GM21515 (cell line): ENCODE measurements around the gene TLE3.
"Not testable (repeated sequence)": the region's sequence is repeated elsewhere in the genome, so short reads cannot be mapped to it uniquely, and the experiment has no call there.

Source experiments
- ATAC-seq: cut with Tn5 transposase; IDR thresholded peaks from one replicate; pipeline ENCODE4 v1.9.1; 2021; ENCODE audit not compliant: unreplicated experiment

TLE3 gene

DNA sequence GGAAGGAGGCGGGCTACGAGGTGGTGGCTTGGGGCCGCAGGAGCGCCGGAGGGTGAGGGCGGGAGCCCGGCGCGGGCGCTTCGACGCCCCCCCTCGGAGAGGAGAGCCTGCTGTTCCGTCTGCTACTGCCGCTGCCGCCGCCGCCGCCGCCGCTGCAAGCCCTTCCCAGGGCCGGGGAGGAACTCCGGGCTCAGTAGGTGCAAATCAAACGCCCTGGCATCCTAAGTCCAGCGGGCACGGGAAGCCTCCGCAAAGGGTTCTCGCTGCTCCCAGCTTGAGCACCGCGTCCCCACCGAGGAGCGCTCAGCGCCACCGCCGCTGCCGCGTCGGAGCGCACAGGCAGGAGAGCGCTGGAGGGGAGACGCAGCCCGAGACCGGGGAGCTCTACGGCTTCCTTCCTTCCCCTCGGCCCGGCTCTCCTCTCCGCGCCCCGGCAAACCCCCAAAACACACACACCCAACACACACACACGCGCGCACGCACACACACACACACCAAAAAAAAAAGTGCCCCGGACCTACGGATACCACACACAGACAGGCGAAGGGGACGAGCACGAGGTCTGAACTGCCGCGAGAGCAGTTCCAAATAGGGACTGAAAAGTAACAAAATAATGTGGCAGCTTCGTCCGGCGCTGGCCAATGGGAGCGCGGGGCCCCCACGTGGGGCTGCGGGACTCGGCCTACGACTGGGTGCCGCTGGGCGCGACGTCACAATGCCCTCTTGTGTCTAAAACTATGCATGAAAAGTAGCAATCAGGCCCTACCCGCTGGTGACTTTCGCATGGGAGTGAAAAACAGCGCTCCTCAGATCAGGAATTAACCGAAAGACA is at the start of gene TLE3:
Gene TLE3 (minus strand): TSS at position 597 of the 832 bp plus-strand sequence. CDS start 1,119 bp downstream, outside the sequence.
- ATAC-seq, result peak; percentile 52

DNA sequence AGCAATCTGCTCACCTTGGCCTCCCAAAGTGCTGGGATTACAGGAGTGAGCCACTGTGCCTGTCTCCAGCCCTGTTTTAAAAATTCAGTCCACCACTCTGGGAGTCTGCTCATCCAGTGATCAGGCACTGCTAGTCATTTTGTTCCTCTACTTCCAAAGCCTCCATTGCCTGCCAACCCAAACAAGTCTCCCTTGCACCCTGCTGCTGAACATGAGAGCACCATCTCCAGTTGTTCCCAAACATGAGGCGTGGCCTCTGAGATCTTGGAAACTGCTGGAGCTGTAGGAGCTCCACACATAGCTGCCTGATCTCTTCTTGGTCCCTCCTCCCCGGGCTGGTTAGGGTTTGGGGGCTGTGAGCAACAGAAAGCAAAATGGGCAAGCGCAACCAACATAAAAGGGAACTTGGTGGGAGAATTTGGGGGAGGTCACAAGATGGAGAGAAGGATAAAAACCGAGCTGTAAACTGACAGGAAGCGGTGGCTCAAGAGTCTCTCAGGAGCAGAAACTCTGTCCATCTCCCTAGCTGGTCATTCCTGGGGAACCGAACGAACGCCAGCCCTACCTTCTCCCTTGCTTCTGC is 49.6 kb upstream of the TLE3 start:
- no peak for ATAC-seq

DNA sequence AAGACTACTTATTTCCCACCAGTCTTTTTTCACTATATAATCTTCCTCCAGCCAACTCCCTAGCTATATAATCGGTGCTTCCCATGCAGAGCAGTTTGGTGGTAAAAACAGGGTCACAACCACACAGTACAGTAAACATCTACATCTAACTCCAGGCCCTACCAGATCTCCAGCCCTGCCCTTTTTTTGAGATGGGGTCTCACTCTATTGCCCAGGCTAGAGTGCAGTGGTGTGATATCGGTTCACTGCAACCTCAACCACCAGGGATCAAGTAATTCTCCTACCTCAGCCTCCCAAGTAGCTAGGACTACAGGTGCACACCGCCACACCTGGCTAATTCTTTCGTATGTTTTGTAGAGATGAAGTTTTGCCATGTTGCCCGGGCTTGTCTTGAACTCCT is 49.1 kb upstream of the TLE3 start:
- ATAC-seq, result no peak

DNA sequence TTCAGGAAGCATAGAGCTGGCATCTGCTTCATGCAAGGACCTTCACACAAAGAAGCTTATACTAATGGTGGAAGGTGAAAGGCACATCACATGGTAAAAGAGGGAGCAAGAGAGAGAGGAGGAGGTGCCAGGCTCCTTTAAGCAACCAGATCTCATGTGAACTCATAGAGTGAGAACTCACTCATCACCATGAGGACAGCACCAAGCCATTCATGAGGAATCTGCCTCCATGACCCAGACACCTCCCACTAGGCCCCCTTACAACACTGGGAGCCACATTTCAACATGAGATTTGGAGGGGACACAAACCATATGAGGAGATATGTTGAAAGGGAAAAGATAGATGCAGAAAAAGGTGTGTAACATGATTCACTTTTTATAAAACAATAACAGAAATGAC is 48.4 kb upstream of the TLE3 start:
- ATAC-seq, result no peak

DNA sequence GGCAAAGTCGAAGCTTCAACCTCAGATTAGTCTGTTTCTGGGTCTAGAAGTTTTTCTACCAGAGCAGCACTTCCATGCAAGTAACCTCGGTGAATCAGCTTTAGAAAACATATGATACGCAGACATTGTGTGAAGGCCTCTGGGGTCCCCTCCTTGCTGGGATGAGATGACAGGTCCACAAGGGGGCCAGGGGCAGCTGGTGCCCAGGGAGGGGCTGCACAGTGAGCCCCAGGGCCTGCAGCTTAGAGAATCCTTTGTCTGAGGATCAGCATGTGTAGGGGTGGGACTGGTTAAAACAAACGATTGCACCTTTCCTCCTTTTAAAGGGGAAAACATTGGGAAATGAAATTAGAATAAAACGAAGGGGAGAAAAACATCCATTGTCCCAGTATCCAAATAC is 47.5 kb upstream of the TLE3 start:
- no peak for ATAC-seq

DNA sequence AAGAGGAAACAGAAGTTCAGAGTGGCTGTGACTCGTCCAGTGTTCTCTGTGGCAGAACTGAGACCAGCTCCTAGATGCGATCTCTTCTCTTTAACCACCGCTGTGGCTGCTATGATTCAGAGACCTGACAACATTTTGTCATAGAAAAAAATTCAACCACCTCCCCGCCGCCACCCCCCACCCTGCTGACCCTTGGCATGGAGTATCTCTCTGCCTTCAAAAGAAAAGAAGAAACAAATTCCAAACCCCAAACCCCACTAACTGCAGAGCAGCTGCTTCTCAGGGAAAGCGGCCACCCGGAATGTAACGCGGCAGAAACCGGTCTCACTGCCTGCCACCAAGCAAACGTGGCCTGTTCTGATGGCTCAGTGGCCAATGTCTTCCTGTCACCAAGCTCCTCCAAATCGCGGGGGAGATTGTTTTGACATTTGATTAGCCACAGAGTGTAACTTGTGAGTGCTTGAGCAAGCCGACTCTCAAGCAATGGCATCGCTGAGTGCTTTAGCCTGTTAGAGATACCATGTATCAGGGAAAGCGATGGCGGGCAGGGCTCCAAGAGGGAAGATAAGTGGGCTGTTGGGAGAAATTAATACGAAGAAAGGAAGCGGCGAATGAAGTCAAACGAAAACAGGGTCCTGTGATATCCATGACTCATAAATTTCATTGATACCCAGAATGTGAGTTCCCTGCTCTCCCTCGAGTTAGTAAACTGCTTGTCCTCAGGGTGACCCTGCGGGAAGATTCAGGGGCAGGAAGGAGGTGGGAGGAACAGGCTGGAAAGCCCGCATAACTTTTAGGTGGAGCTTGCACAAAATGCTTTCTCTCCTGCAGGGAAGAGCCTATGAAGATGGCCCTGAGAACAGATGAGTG is 44.8 kb upstream of the TLE3 start:
- ATAC-seq, result no peak

DNA sequence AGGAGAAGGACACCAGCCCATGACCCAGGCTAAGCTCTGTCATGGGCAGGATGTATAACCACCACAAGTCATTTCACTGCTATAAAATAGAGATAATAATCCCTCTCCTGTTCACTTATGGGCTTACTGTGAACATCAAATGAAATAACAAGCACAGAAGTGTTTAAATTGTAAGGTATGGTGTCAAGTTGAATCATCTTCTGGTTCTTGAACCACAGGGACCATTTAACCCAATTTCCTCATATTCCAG is 44.3 kb upstream of the TLE3 start:
- no peak for ATAC-seq

DNA sequence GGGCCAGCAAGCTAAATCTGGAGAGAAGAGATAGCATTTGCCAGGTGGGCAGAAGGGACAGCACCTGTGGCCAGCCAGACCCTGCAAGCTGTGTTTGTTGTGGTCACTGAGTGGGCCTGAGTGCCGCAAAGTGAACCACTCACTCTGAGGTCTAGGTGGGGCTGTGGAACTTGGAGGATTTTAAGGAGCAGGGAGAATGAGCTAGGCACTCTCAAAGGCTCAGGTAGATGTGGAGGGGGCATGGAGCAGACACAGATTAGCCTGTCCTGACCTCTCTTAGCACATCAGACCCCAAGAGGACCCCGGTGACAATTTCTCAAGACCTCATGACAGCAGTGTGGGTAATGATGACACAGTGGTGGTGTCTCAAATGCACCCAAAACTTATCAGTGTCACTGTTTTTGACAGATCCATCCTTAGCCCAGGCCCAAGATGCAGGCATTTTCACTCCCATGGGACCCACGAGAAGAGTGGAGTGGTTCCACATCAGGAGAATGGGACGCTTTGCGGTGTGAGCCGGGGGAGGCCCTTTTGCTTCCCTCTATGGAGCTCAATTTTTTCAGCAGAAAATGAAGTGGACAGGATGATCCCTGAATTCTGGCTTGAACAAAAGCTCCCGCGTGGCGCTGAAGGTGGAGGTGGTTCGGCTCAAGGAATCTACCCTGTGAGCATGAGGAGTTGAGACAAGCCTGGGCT is 43.8 kb upstream of the TLE3 start:
- no peak for ATAC-seq

DNA sequence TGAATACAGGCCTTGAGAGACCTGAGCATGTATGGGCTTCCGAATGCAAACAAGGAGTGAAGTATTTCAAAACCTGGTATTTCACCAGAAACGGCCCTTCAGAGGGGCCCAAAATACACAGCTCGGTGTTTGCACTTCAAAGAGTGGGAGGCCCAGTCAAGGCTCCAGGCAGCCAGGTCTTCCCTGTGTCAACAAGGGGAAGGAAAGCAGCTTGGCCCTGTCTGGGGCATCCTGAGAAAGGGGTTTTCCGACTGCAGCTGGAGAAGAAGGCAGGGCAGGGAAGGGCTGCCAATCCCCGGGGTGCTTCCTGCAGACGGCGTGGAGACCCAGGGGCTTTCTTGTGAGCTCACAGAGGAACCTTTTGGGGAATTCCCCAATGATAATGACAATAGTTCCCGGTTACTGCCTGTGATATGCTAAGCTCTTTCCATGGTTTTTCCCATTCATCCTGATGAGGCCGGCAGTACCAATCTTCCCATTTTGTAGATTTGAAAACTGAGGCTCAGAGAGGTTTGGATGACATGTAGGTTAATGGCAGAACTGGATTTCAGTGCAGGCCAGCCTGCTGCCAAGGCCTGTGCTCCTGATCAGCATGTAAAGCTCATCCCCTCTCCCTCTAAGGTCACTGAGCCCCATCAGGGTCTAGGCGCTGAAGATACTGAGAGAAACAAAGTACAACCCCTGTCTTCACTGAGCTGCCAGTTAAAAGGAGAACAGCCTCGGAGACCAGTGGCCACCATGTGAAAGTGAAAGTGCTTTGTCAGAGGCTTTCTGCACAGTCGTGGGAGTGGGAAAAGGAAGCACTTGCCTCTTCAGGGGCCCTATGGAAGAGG is 43.0 kb upstream of the TLE3 start:
- no peak for ATAC-seq

DNA sequence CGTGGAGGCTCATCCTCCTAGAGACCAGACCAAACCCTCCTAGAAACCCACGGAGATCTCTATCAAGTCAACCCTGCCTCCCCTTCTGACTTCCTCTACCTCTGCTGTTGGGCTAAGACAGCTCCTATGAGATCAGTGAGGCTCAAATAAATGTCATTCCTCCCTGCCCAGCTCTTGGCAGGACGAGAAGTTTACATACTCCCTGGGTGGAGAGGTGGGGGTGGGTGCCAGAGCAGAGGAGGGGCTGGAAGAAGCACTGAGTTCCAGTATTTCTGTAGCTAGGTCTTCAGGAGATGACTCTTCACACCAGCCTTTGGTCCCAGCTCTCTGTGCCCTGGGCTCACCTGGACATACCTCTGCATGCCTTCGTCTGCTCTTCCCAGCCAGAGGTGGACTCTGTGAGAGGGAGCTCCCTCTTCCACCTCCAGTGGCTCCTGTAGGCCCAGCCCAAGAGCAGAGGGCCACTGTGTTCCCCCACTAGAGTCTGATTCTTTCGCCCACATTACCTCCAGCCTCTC is 42.4 kb upstream of the TLE3 start:
- ATAC-seq, result no peak

DNA sequence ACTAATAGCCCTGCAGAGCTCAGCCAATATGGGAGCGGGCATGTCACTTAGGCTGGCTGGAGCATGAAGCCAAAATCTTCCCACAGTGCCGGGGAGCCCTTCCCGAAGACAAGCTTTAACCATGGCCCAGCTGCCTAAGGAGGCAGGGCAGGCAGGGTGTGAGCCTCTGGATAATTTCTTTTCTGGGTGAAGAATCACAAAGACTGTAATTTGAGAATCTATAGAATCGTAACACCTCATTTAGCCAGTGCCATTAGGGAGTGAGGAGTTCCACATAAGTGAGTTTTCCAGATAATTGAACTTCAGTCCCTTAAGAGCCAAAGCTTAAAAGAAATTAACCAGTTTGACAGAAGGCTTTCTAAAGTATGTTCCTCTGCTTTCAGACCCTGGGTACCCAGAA is 40.2 kb upstream of the TLE3 start:
- ATAC-seq, result no peak

DNA sequence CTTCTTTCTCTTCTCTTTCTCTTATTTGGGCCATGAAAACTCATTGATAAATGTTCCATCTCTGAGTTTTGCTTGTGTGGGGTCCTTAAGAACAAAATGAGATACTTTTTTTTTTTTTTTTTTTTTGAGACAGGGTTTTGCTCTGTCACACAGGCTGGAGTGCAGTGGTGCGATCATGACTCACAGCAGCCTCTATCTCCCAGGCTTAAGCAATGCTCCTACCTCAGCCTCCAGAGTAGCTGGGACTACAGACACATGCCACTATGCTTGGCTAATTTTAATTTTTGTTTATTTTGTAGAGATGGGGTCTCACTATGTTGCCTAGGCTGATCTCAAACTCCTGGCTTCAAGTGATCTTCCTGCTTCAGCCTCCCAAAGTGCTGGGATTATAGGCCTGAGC is 39.3 kb upstream of the TLE3 start:
- ATAC-seq, result not testable (repeated sequence)

DNA sequence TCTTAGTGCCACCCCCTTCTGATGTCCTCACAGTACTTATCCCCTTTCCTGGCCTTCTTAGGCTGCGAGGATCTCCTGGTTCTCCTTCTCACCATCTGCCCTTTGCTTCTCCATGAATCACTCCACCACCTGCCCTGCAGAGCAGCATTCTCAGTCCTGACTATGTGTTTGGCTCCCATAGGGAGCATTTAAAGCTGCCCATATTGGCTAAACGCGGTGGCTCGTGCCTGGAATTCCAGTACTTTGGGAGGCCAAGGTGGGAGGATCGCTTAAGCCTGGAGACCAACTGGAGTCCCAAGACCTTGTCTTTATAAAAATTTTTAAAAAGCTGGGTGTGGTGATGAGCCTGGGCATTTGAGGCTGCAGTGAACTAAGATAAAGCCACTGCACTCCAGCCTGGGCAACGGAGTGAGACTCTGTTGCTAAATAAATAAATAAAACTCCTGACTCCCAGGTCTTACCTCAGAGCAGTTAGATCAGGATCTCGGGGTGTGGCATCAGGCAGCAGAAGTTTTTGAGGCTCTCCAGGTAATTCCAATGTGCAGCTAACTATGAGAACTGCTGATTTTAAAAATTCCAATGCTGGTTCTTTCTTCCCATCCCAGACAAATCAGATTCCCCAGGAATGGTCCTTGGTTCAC is 36.2 kb upstream of the TLE3 start:
- no peak for ATAC-seq

DNA sequence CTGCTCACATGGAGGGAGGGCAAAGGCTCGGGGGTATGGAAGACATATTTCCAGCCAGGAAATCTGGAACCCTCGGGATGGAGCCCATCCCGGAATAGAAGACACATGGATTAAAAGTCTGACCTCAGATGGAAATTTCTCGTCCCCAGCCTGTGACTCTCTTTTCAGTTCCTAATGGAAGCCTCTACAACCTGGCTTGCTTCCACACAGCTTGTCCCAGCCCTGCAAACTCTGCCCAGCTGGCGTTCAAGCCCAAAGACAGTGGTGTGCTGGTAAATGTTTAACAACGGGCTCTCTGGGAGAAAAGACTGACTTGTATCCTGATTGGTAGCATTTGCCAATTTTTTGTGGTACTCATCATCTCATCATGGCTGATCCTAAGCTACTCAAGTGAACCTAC is 35.6 kb upstream of the TLE3 start:
- no peak for ATAC-seq

DNA sequence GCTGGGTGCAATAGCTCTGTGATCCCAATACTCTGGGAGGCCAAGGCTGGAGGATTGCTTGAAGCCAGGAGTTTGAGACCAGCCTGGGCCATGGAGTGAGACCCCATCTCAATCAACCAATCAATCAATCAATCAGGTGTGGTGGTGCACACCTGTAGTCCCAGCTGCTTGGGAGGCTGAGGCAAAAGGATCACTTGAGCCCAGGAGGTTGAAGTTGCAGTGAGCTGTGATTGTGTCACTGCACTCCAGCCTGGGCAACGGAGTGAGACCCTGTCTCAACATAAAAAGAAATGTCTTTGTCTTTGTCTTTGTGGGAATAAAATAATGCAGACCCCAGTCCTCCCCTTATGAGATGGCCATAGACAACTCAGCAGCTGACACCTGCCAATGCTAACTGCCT is 34.9 kb upstream of the TLE3 start:
- no peak for ATAC-seq

DNA sequence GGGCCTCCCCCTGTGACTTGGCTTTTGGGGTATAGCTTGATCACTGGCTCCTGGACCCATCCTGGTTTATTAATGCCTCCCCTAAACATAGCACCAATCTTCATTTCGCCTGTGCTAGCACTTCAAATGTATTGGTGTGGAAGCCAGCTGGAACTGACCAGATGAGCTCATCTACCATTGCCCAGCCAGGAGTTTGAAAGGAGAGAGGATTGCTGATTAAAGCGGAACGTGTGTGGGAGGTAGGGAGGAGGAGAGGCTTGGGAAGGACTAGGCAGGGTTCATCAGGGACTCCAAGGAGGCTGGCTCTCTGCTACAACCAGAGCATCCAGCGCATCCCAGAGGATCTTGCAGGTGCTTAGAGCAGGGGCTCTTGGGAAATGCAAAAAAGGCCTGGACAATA is 34.4 kb upstream of the TLE3 start:
- no peak for ATAC-seq

DNA sequence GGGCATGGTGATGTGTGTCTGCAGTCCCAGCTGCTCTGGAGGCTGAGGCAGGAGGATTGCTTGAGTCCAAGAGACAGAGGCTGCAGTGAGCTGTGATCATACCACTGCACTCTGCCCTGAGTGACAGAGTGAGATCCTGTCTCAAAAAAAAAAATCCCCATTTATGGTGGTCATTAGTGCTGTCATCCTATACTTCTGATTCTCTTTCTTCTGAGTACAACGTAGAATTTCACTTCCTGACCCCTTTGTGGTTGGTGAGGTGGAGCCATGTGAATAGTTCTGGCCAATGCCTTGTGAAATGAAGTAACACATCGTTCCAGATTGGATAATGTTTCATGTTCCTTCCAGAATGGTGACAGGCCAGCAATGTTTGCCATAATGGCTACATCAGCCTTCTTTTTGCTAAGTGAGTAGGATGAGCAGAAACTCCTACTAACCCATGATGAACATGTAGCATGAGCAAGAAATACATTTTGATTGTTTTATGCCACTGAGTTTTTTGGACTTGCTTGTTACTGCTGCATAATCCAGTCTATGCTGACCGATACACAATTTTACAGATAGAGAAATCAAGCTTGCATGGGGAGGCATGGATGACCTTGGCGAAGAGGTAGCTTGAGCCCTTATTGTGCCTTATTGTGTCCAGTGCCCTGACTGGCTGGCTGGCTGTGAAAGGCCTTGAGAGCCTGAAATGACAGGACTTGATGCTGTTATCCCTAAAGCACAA is 30.9 kb upstream of the TLE3 start:
- no peak for ATAC-seq

DNA sequence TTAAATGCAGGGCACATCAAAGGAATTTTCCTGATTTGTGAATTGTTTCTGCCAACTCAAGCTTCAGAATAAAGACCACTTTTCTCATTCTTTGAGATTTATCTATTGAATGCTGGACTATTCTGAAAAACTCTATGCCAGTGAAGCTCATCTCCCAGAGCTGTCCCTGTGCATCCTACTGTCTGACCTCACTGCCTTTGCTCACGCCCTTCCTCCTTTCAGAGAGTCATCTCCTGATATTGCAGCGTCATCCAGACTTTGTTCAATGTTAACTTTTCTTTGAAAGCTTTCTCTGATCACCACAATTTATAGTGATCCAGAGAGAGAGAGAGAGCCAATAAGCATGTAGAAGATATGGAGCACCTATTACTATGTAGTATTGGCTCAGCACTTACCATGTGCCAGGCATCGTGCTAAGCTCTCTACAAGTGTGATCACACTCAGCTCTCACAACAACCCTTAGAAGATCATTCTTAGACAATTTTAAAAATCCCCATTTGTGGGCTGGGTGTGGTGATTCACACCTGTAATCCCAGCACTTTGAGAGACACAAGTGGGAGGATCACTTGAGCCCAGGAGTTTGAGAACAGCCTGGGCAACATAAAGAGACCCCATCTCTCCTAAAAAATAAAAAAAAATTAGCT is 30.2 kb upstream of the TLE3 start:
- ATAC-seq, result no peak

DNA sequence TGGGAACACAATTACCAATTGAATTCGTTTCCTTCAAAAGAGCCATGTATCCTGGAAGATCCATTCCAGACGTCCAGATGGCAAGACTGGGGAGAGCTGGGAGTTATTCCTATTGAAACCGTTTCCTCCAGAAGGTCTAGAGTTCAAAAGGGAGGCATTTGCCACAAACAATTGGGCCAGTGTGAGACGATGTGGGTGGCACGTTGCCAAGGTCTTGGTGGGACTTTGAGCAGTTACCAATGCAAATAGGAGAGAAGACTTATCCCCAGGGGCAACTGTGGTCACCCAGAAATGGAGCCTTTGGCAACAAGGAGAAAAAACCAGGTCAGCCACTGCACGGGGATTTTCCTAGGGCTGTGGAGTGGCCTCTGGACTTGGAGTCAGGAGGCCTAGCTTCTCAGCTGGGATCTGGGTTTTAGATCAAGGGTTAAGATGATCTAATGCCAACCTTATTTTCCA is 29.6 kb upstream of the TLE3 start:
- ATAC-seq, result no peak
